GM12878 (cell line): ENCODE data around the gene TMEM178A. TPM values are rescaled to one million over a fixed set of nuclear protein-coding genes. Genes with fewer than 3 reads are reported as not detected.

Experiments
- ATAC-seq: fragments of 200-7000 bp; cut with Tn5 transposase; 3 replicates; pipeline ENCODE4 v1.9.1; 2020; ENCODE audit warnings: mild to moderate bottlenecking, moderate library complexity
- BruUV-seq: library from RNA; stranded (reverse); fragments of 400-500 nt; replicated peaks from 2 replicates; lab custom pipeline; 2021; lab: Mats Ljungman, UMichigan
- CTCF ChIA-PET: fragments of 300-600 bp; sonication (Branson Sonifier 250); formaldehyde crosslinking; extraction: SDS; loops from one replicate; lab custom pipeline; 2021; ENCODE audit warnings: inconsistent platforms; lab: Yijun Ruan, JAX
- POLR2A ChIA-PET: fragments of 350-600 bp; formaldehyde crosslinking; extraction: SDS; loops from one replicate; lab custom pipeline; 2021; ENCODE audit warnings: inconsistent platforms; lab: Charles Lee
- RAD21 ChIA-PET: fragments of 300-600 bp; sonication (Branson Sonifier 250); formaldehyde crosslinking; loops from one replicate; lab custom pipeline; 2023; ENCODE audit warnings: antibody characterized with exemption; ENCODE audit not compliant: unreplicated experiment; lab: Charles Lee
- SMC1A ChIA-PET: fragments of 300-600 bp; sonication (Branson Sonifier 250); formaldehyde crosslinking; loops from one replicate; lab custom pipeline; 2023; ENCODE audit not compliant: unreplicated experiment, uncharacterized antibody; lab: Charles Lee
- DNase-seq: peaks from one replicate; pipeline ENCODE4 v3.0.0-alpha.2; 2011; ENCODE audit warnings: low read depth, low spot score
- FAIRE-seq: peaks from 3 replicates; lab custom pipeline; 2011; peaks lifted over from hg19 to GRCh38; lab: Jason Lieb, UNC
- H2AFZ ChIP-seq: 2 replicates; pipeline ENCODE4 v1.6.0; 2011; ENCODE audit warnings: low read depth, low read length, control low read depth; ENCODE audit not compliant: control insufficient read depth
- H3K27ac ChIP-seq: 2 replicates; pipeline ENCODE4 v1.5.1; 2011; ENCODE audit warnings: control low read depth; ENCODE audit not compliant: control insufficient read depth, insufficient read depth
- H3K27me3 ChIP-seq, 2 experiments: replicated peaks in 1 of 2; 2 replicates each; pipeline versions ENCODE4 v1.6.0 to v1.6.1; 2011; ENCODE audit warnings: low read length in 1 of 2; ENCODE audit not compliant: control insufficient read depth in 2 of 2, insufficient read depth in 2 of 2
- H3K36me3 ChIP-seq, 2 experiments: 2 replicates each; pipeline ENCODE4 v1.5.1; 2011; ENCODE audit warnings: low read length in 1 of 2; ENCODE audit not compliant: control insufficient read depth in 2 of 2, insufficient read depth in 2 of 2
- H3K4me1 ChIP-seq: 2 replicates; pipeline ENCODE4 v1.6.1; 2011; ENCODE audit warnings: mild to moderate bottlenecking, low read length, moderate library complexity, mixed read lengths; ENCODE audit not compliant: control insufficient read depth, insufficient read depth
- H3K4me2 ChIP-seq: 2 replicates; pipeline ENCODE4 v1.6.0; 2011; ENCODE audit warnings: control low read depth; ENCODE audit not compliant: control insufficient read depth, insufficient read depth
- H3K4me3 ChIP-seq: fragments of 200-600 bp; sonication (generic); 2 replicates; pipeline ENCODE4 v1.5.1; 2016
- H3K79me2 ChIP-seq: 2 replicates; pipeline ENCODE4 v1.6.0; 2011; ENCODE audit warnings: low read length; ENCODE audit not compliant: control insufficient read depth, insufficient read depth
- H3K9ac ChIP-seq: 2 replicates; pipeline ENCODE4 v1.8.0; 2011; ENCODE audit warnings: low read length, control low read depth, mixed read lengths; ENCODE audit not compliant: control insufficient read depth, insufficient read depth
- H3K9me3 ChIP-seq: replicated peaks from 3 replicates; pipeline ENCODE4 v1.5.1; 2011; ENCODE audit warnings: mild to moderate bottlenecking, low read length; ENCODE audit not compliant: control insufficient read depth, insufficient read depth
- H4K20me1 ChIP-seq: 2 replicates; pipeline ENCODE4 v1.6.0; 2011; ENCODE audit not compliant: control insufficient read depth, insufficient read depth
- ATF2 ChIP-seq: IDR thresholded peaks from 2 replicates; pipeline ENCODE4 v1.6.1; 2012; ENCODE audit warnings: low read length, inconsistent platforms
- CHD2 ChIP-seq: IDR thresholded peaks from 2 replicates; pipeline ENCODE4 v1.6.1; 2011; ENCODE audit warnings: low read depth, low read length, improper control_type of control experiment, borderline replicate concordance
- CUX1 ChIP-seq: IDR thresholded peaks from 2 replicates; pipeline ENCODE4 v1.6.1; 2012; ENCODE audit warnings: improper control_type of control experiment, low read depth, low read length; ENCODE audit not compliant: insufficient replicate concordance
- IKZF1 ChIP-seq: fragments of 450-650 bp; conservative IDR thresholded peaks from 2 replicates; pipeline ENCODE4 v1.6.1; 2017; ENCODE audit warnings: antibody characterized with exemption, mild to moderate bottlenecking
- POLR2AphosphoS2 ChIP-seq: IDR thresholded peaks from 2 replicates; pipeline ENCODE4 v1.6.1; 2011; ENCODE audit warnings: low read depth, mild to moderate bottlenecking, low read length, improper control_type of control experiment, moderate library complexity
- SMAD1 ChIP-seq: fragments of 450-650 bp; IDR thresholded peaks from 2 replicates; pipeline ENCODE4 v1.6.1; 2018; ENCODE audit warnings: mild to moderate bottlenecking, low read depth; ENCODE audit not compliant: partially characterized antibody
- SMC3 ChIP-seq: IDR thresholded peaks from 2 replicates; pipeline ENCODE4 v1.6.1; 2011; ENCODE audit warnings: low read length, improper control_type of control experiment, borderline replicate concordance
- SP1 ChIP-seq: IDR thresholded peaks from one replicate; pipeline ENCODE4 v1.6.1; 2011; ENCODE audit warnings: low read depth, low read length
- TCF12 ChIP-seq: IDR thresholded peaks from 2 replicates; pipeline ENCODE4 v1.6.1; 2011; ENCODE audit warnings: low read depth, mild to moderate bottlenecking, low read length
- USF1 ChIP-seq: IDR thresholded peaks from 2 replicates; pipeline ENCODE4 v1.6.1; 2011; ENCODE audit warnings: borderline replicate concordance, low read depth, mild to moderate bottlenecking, moderate library complexity, mixed read lengths, low read length; ENCODE audit not compliant: insufficient read depth; ENCODE audit errors: extremely low read length
- USF2 ChIP-seq: IDR thresholded peaks from 2 replicates; pipeline ENCODE4 v1.6.1; 2011; ENCODE audit warnings: low read depth, low read length, improper control_type of control experiment, borderline replicate concordance
- YY1 ChIP-seq: IDR thresholded peaks from 2 replicates; pipeline ENCODE4 v1.6.1; 2011; ENCODE audit warnings: low read depth, mild to moderate bottlenecking, low read length
- ZNF384 ChIP-seq: IDR thresholded peaks from 2 replicates; pipeline ENCODE4 v1.6.1; 2012; ENCODE audit warnings: low read depth, mild to moderate bottlenecking, low read length, improper control_type of control experiment, borderline replicate concordance
- WGBS: methylation state at CpG from one replicate; pipeline ENCODE4 v1.1.6; 2016; ENCODE audit warnings: low lambda C conversion rate; ENCODE audit not compliant: insufficient replicate concordance, insufficient coverage; ENCODE audit errors: missing lambda C conversion rate; 5-methylcytosine and 5-hydroxymethylcytosine counted together
- in situ Hi-C: fragments of 300-500 bp; cut with MboI; formaldehyde crosslinking; loops from 9 replicates; pipeline ENCODE4 v1.14.3; 2018; ENCODE audit warnings: mixed read lengths
- intact Hi-C: fragments of 100-400 bp; cut with micrococcal nuclease; formaldehyde crosslinking; loops from one replicate; pipeline ENCODE4 v1.14.2; 2022; ENCODE audit not compliant: unreplicated experiment
- polyA plus RNA-seq, 11 experiments: library from polyadenylated mRNA; depleted of rRNA in 4 of 11; unstranded in 6 of 11; stranded (reverse) in 5 of 11; fragments of >200 nt; fragmentation: Nextera tagmentation in 4 of 11; fragmentation: Illumina TruSeq in 1 of 11; extraction: Ambion mirVana in 4 of 11; extraction: Trizol in 1 of 11; gene quantifications; 1 replicate in 1 of 11; 2 replicates in 10 of 11; pipeline versions ENCODE4 v1.2.1 to v1.2.3, GENCODE V29; 2011 to 2016; ENCODE audit warnings: inconsistent platforms in 2 of 11, missing spikeins in 2 of 11, low read depth in 1 of 11
- total RNA-seq, 4 experiments: library from RNA; depleted of rRNA in 3 of 4; stranded (reverse); fragments of >200 nt in 3 of 4; fragmentation: Illumina TruSeq in 1 of 4; extraction: Trizol in 1 of 4; gene quantifications; 2 replicates each; pipeline versions ENCODE4 v1.2.1 to v1.2.3, GENCODE V29; 2013 to 2021

TMEM178A gene
- total and polyA plus RNA-seq, 10 of the 15 experiments (the other 5 are each of a cell fraction or from before 2014, with no cell fraction given): not detected

- TF ChIP-seq CUX1 (no peak), CHD2 (no peak), ZNF384 (no peak)
Measured at GRCh38 chr2:39620067-39620466, 45.6 kb upstream of the TMEM178A start (continued).

- WGBS: 2% methylated on average over 2 of the region's 2 CpGs
- no TSS peak for BruUV-seq
- intact Hi-C loops: loop anchor here (10.0 kb wide), 1 partner anchor 57 kb away; no protein-coding TSS in a partner anchor
- Histone ChIP-seq H3K4me1 (no peaks in the 10 kb centered on the region), H3K9me3 (no peaks in the 10 kb centered on the region), H2AFZ (no peak overlapping the region), H3K27ac (no peak overlapping the region), H3K9ac (no peak overlapping the region), H3K27me3 (no peaks in the 10 kb centered on the region; a peak in 2 of 4 replicates), H3K79me2 (no peaks in the 10 kb centered on the region), H3K4me3 (no peak overlapping the region), H3K4me2 (no peak overlapping the region), H3K36me3 (no peaks in the 10 kb centered on the region), H4K20me1 (no peaks in the 10 kb centered on the region)
- ChIA-PET RAD21 (no interaction called here), SMC1A (interaction anchor here (0.9 kb wide), 1 partner anchor 29 kb away, joined by 3 read pairs; no protein-coding TSS in a partner anchor), POLR2A (no interaction called here), CTCF (interaction anchor here (0.9 kb wide), 1 partner anchor 14 kb away, joined by 3 read pairs; no protein-coding TSS in a partner anchor)
- DNase-seq: no peak
- in situ Hi-C loops: no loop called here
- no peak for FAIRE-seq
- ATAC-seq: no peak
- TF ChIP-seq SMAD1 (no peak), SMC3 (no peak), USF2 (no peak), YY1 (no peak), POLR2AphosphoS2 (no peak), SP1 (no peak), USF1 (no peak), TCF12 (no peak), ATF2 (no peak), IKZF1 (no peak)
Measured at GRCh38 chr2:39621596-39621995, 44.1 kb upstream of the TMEM178A start.
